Measurements from ENCODE around the gene SLC49A3.
A peak's percentile ranks its signal among the peaks of the same experiment; 100 is the strongest.
"Not testable (repeated sequence)": the region's sequence is repeated elsewhere in the genome, so short reads cannot be mapped to it uniquely, and the experiment has no call there.

SLC49A3 gene

DNA sequence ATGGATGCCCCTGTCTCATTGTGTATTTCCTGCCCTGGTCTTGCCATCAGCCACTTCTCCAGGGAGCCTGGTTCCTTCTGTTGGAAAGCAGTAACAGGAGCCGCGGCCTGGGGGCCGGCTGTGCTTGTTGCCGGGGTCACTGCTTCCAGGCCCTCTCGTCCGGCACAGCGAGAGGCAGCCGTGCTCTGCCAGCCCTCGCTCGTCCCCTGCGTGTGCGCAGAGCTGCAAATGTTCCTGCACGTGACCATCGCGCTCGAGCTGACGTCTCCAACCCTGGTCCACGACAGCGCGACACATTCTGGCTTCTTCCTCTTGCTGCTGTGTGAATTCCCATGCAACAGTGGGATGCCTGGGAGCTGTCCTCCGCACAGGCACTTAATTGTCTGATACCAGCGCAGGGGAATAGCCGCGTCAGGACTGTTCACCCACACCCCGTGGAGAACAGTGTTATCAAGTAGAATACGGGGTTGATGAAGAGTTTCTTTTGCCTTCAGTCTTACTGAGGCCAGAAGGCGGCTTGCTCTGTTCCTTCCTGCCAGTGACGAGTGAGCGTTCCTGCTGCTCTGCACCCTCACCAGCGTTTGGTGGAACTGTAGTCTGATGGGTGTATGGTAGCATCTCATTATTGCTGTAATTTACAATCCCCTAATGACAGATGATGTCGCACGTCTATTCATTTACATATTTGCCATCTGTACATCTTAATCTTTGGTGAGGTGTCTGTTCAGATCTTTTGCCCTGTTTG, 51.2 kb downstream of the SLC49A3 start:
- Histone ChIP-seq H3K27ac (ENCODE audit: poor library complexity, severe bottlenecking) (no peak overlapping the region), H3K9me3 (ENCODE audit: severe bottlenecking) (peaks cover 2% of the 10 kb centered on the region), H3K4me3 (ENCODE audit: severe bottlenecking) (no peak overlapping the region), H3K27me3 (ENCODE audit: insufficient read depth, poor library complexity, severe bottlenecking) (no peaks in the 10 kb centered on the region), H3K36me3 (ENCODE audit: low read depth) (no peaks in the 10 kb centered on the region), H3K4me1 (ENCODE audit: insufficient read depth, poor library complexity, severe bottlenecking) (no peaks in the 10 kb centered on the region)
- DNase-seq (ENCODE audit: low spot score) (peak; percentile 51), ATAC-seq (ENCODE audit: low read depth) (no peak)
- TF ChIP-seq, protein P1, sequence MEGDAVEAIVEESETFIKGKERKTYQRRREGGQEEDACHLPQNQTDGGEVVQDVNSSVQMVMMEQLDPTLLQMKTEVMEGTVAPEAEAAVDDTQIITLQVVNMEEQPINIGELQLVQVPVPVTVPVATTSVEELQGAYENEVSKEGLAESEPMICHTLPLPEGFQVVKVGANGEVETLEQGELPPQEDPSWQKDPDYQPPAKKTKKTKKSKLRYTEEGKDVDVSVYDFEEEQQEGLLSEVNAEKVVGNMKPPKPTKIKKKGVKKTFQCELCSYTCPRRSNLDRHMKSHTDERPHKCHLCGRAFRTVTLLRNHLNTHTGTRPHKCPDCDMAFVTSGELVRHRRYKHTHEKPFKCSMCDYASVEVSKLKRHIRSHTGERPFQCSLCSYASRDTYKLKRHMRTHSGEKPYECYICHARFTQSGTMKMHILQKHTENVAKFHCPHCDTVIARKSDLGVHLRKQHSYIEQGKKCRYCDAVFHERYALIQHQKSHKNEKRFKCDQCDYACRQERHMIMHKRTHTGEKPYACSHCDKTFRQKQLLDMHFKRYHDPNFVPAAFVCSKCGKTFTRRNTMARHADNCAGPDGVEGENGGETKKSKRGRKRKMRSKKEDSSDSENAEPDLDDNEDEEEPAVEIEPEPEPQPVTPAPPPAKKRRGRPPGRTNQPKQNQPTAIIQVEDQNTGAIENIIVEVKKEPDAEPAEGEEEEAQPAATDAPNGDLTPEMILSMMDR (IDR thresholded peaks at IDR 0.05; ENCODE audit: poor library complexity, severe bottlenecking) = no peak

DNA sequence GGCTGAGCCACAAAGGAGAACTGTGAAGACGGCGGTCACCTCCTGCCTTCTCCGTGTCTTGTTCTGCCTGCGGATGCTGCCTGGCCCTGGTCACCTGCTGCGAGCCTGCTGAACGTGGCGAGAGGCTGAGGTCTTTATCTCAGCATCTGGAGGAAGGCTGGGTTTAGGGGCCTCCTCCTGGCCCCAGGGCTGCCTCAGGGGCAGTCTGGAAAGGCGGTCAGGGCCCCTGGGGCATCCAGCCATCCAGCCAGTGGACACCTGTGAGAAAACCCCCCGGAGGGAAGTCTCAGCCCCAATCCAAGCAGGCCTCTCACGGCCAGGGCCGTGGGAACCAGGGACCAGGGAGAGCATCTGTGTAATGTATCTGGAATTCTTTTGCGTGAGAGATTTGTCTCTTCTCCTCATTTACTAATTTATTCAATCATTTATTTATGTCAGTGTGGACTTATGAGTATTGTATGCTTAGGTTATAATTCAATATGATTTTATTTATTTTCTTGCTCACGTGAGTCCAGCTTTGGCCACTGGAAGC, 52.3 kb downstream of the SLC49A3 start:
- Histone ChIP-seq H3K9me3 (ENCODE audit: severe bottlenecking) (no peaks in the 10 kb centered on the region), H3K27ac (ENCODE audit: poor library complexity, severe bottlenecking) (no peak overlapping the region), H3K4me1 (ENCODE audit: insufficient read depth, poor library complexity, severe bottlenecking) (no peaks in the 10 kb centered on the region), H3K27me3 (ENCODE audit: insufficient read depth, poor library complexity, severe bottlenecking) (no peaks in the 10 kb centered on the region), H3K4me3 (ENCODE audit: severe bottlenecking) (no peak overlapping the region), H3K36me3 (ENCODE audit: low read depth) (no peaks in the 10 kb centered on the region)
- ATAC-seq (ENCODE audit: low read depth) = no peak; the same call in 2 of the 3 replicates
- peak; percentile 44 for DNase-seq (ENCODE audit: low spot score)
- TF ChIP-seq, protein P1 (IDR thresholded peaks at IDR 0.05; ENCODE audit: poor library complexity, severe bottlenecking) = no peak

DNA sequence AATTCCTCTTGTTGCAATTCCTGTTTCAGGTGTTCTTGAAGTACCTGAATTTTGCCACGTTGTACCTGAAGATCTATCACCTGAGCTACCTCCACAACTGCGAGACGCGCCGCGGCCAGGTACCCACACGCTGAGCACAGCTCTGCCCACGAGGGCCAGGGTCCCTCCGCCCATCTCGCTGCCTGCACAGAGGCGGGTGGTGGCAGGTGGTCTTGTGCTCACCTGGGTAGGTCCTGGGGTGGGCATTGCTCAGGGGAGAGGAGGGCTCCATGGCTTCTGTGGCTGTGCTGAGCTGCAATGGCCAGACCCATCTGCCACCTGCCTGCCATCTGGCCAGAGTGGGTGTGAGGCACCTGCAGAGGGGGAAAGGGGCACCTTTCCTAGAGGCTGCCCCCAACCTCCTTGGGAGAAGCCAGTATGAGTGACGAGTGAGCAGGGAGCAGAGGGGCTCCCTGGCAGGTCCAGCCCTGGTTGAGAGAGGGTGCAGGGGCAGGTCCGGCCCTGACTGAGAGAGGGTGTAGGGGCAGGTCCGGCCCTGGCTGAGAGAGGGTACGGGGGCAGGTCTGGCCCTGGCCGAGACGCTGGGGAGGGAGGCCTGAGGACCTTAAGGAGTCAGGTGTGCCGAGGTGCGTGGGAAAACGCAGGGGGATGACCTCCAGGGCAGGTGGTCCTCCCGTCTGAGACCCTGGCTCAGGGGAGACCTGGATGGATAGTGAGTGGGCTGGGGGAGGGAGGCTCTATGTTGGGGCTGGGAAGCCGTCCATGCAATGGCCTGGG, 52.9 kb downstream of the SLC49A3 start:
- no peaks in the 10 kb centered on the region for H3K4me1 ChIP-seq (ENCODE audit: insufficient read depth, poor library complexity, severe bottlenecking)
- H3K27ac ChIP-seq (ENCODE audit: poor library complexity, severe bottlenecking) = no peak overlapping the region
- H3K27me3 ChIP-seq (ENCODE audit: insufficient read depth, poor library complexity, severe bottlenecking) = no peaks in the 10 kb centered on the region
- DNase-seq (ENCODE audit: low spot score) (peak; percentile 43), ATAC-seq (ENCODE audit: low read depth) (no peak)
- no peak overlapping the region for H3K4me3 ChIP-seq (ENCODE audit: severe bottlenecking)
- no peaks in the 10 kb centered on the region for H3K36me3 ChIP-seq (ENCODE audit: low read depth)
- H3K9me3 ChIP-seq (ENCODE audit: severe bottlenecking) = no peaks in the 10 kb centered on the region
- TF ChIP-seq, protein P1 (IDR thresholded peaks at IDR 0.05; ENCODE audit: poor library complexity, severe bottlenecking) = no peak

DNA sequence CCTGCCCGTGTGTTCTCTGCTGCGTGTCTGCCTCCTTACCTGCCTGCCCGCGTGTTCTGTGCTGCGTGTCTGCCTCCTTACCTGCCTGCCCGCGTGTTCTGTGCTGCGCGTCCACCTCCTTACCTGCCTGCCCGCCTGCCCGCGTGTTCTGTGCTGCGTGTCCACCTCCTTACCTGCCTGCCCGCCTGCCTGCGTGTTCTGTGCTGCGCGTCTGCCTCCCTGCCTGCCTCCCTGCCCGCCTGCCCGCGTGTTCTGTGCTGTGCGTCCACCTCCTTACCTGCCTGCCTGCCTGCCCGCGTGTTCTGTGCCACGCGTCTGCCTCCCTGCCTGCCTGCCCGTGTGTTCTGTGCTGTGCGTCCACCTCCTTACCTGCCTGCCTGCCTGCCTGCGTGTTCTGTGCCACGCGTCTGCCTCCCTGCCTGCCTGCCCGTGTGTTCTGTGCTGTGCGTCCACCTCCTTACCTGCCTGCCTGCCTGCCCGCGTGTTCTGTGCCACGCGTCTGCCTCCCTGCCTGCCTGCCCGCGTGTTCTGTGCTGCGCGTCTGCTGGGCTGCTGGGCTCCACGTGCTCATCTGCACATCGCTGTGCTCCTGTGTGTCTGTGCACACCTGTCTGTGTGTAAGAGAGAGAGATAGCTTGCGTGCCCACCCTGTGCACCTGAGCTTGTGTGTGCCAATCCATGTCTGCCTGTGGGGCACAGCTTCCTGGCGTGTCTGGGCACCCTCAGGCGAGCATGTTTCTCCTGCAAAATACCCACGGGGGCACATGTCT, 53.7 kb downstream of the SLC49A3 start:
- ATAC-seq (ENCODE audit: low read depth); H3K4me1 ChIP-seq (ENCODE audit: insufficient read depth, poor library complexity, severe bottlenecking); DNase-seq (ENCODE audit: low spot score); H3K27ac ChIP-seq (ENCODE audit: poor library complexity, severe bottlenecking); H3K9me3 ChIP-seq (ENCODE audit: severe bottlenecking); H3K4me3 ChIP-seq (ENCODE audit: severe bottlenecking); H3K27me3 ChIP-seq (ENCODE audit: insufficient read depth, poor library complexity, severe bottlenecking); H3K36me3 ChIP-seq (ENCODE audit: low read depth): not testable (repeated sequence)

DNA sequence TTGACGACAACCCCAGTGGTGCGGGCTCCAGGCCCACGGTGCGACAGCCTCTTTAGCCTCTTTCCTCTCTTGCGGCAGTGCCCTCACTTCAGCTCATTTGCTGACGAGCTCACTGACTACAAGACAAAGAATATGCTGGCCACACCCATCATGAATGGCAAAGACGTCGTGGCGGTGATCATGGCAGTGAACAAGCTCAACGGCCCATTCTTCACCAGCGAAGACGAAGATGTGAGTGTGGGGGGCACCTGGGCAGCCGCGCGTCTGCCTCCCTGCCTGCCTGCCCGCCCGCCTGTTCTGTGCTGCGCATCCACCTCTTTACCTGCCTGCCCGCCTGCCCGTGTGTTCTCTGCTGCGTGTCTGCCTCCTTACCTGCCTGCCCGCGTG, 54.4 kb downstream of the SLC49A3 start:
- H3K9me3 ChIP-seq (ENCODE audit: severe bottlenecking) = no peaks in the 10 kb centered on the region
- H3K4me1 ChIP-seq (ENCODE audit: insufficient read depth, poor library complexity, severe bottlenecking) = no peaks in the 10 kb centered on the region
- DNase-seq (ENCODE audit: low spot score) (peak; percentile 47), ATAC-seq (ENCODE audit: low read depth) (no peak)
- no peak overlapping the region for H3K4me3 ChIP-seq (ENCODE audit: severe bottlenecking)
- no peak overlapping the region for H3K27ac ChIP-seq (ENCODE audit: poor library complexity, severe bottlenecking)
- TF ChIP-seq, protein P1 (IDR thresholded peaks at IDR 0.05; ENCODE audit: poor library complexity, severe bottlenecking) = no peak
- no peaks in the 10 kb centered on the region for H3K27me3 ChIP-seq (ENCODE audit: insufficient read depth, poor library complexity, severe bottlenecking)
- no peaks in the 10 kb centered on the region for H3K36me3 ChIP-seq (ENCODE audit: low read depth)

All from RWPE2 (cell line).